Fibroblast of lung (primary cell): ENCODE measurements around the gene SNAP25. TPM values are rescaled to one million over a fixed set of nuclear protein-coding genes. Genes with fewer than 3 reads are reported as not detected.

Experiments
- DNase-seq, 2 donors: peaks; one replicate each; pipeline versions ENCODE4 v3.0.0 to v3.0.0-alpha.2; 2010; ENCODE audit warnings: low read depth in 2 of 2
- H2AFZ ChIP-seq: 2 replicates; pipeline ENCODE4 v1.5.1; 2012; ENCODE audit warnings: low read length, control low read depth, inconsistent platforms
- H3K27ac ChIP-seq: 2 replicates; pipeline ENCODE4 v1.5.1; 2011; ENCODE audit warnings: low read length, control low read depth; ENCODE audit not compliant: insufficient read depth
- H3K27me3 ChIP-seq: 2 replicates; pipeline ENCODE4 v1.5.1; 2011; ENCODE audit warnings: mild to moderate bottlenecking, low read length; ENCODE audit not compliant: control insufficient read depth, insufficient read depth
- H3K36me3 ChIP-seq: 2 replicates; pipeline ENCODE4 v1.5.1; 2011; ENCODE audit warnings: low read length; ENCODE audit not compliant: control insufficient read depth, insufficient read depth
- H3K4me1 ChIP-seq: 2 replicates; pipeline ENCODE4 v1.5.1; 2011; ENCODE audit warnings: low read length; ENCODE audit not compliant: control insufficient read depth, insufficient read depth; ENCODE audit errors: extremely low read depth
- H3K4me2 ChIP-seq: 2 replicates; pipeline ENCODE4 v1.5.1; 2011; ENCODE audit warnings: low read length, control low read depth; ENCODE audit not compliant: insufficient read depth; ENCODE audit errors: extremely low read depth
- H3K4me3 ChIP-seq, 4 experiments: fragments of 200-600 bp in 1 of 4; sonication (generic) in 1 of 4; replicated peaks in 1 of 4; 2 replicates each; pipeline ENCODE4 v1.5.1; 2011 to 2016; ENCODE audit warnings: low read length in 4 of 4, low read depth in 3 of 4, mild to moderate bottlenecking in 3 of 4, control low read depth in 2 of 4, inconsistent platforms in 1 of 4, mixed read lengths in 1 of 4; ENCODE audit not compliant: insufficient read depth in 1 of 4; ENCODE audit errors: control extremely low read depth in 1 of 4
- H3K79me2 ChIP-seq: 2 replicates; pipeline ENCODE4 v1.5.1; 2012; ENCODE audit warnings: mild to moderate bottlenecking, low read length, inconsistent platforms; ENCODE audit not compliant: control insufficient read depth, insufficient read depth
- H3K9ac ChIP-seq: 2 replicates; pipeline ENCODE4 v1.5.1; 2011; ENCODE audit warnings: mild to moderate bottlenecking, low read length, control low read depth; ENCODE audit not compliant: insufficient read depth
- H3K9me3 ChIP-seq: 2 replicates; pipeline ENCODE4 v1.5.1; 2012; ENCODE audit warnings: low read depth, low read length; ENCODE audit not compliant: control insufficient read depth, insufficient read depth
- H4K20me1 ChIP-seq: 2 replicates; pipeline ENCODE4 v1.5.1; 2011; ENCODE audit warnings: low read length; ENCODE audit not compliant: control insufficient read depth, insufficient read depth; ENCODE audit errors: extremely low read depth
- CTCF ChIP-seq, 2 donors: IDR thresholded peaks in 1 of 2; conservative IDR thresholded peaks in 1 of 2; 1 replicate in 1 of 2; 2 replicates in 1 of 2; pipeline ENCODE4 v1.5.1; 2011 to 2012; ENCODE audit warnings: low read length in 2 of 2, control low read depth in 1 of 2, inconsistent platforms in 1 of 2, low read depth in 1 of 2, mild to moderate bottlenecking in 1 of 2
- EZH2 ChIP-seq: IDR thresholded peaks from 2 replicates; pipeline ENCODE4 v1.5.1; 2012; ENCODE audit warnings: low read length, control low read depth, mild to moderate bottlenecking; ENCODE audit errors: missing control alignments
- polyA plus RNA-seq, 2 donors: library from polyadenylated mRNA; depleted of rRNA in 1 of 2; stranded (reverse) in 1 of 2; unstranded in 1 of 2; fragments of >200 nt; gene quantifications; 2 replicates each; pipeline ENCODE4 v1.2.1, GENCODE V29; 2011 to 2012; ENCODE audit warnings: missing spikeins in 1 of 2
- total RNA-seq: library from RNA; depleted of rRNA; stranded (reverse); fragments of >200 nt; gene quantifications from 2 replicates; pipeline ENCODE4 v1.2.1, GENCODE V29; 2014

The SNAP25 gene
- total and polyA plus RNA-seq, 2 donors (not counting 1 experiment from before 2014, with no cell fraction given): 4.5 to 8.2 TPM

- Histone ChIP-seq H3K36me3 (no peaks in the 10 kb centered on the region), H3K4me3 (no peak overlapping the region), H3K4me2 (no peak overlapping the region), H3K27me3 (no peaks in the 10 kb centered on the region), H4K20me1 (no peaks in the 10 kb centered on the region), H3K9ac (no peak overlapping the region), H2AFZ (no peak overlapping the region), H3K27ac (no peak overlapping the region), H3K9me3 (no peaks in the 10 kb centered on the region), H3K79me2 (no peaks in the 10 kb centered on the region), H3K4me1 (no peaks in the 10 kb centered on the region)
- DNase-seq: no peak
- no peak for TF ChIP-seq EZH2
These were observed 45.5 kb downstream of the SNAP25 start for GRCh38 chr20:10264166-10264558.

GRCh38 chr20:10268636-10269035 lies 50.0 kb downstream of the SNAP25 start:
- Histone ChIP-seq H3K4me2 (no peak overlapping the region), H3K36me3 (no peaks in the 10 kb centered on the region), H3K4me3 (no peak overlapping the region), H3K27ac (no peak overlapping the region), H4K20me1 (no peaks in the 10 kb centered on the region), H2AFZ (no peak overlapping the region), H3K79me2 (no peaks in the 10 kb centered on the region), H3K4me1 (no peaks in the 10 kb centered on the region), H3K9ac (no peak overlapping the region), H3K9me3 (no peaks in the 10 kb centered on the region), H3K27me3 (no peaks in the 10 kb centered on the region)
- no peak for DNase-seq
- TF ChIP-seq EZH2 (no peak), CTCF (conservative IDR thresholded peaks at IDR 0.05 in 1 of 2, IDR thresholded peaks at IDR 0.05 in 1 of 2; ENCODE audit: low read depth in 1 of 2, low read length in 2 of 2) (no peak)

GRCh38 chr20:10270630-10271029 lies 52.0 kb downstream of the SNAP25 start:
- TF ChIP-seq EZH2 (no peak), CTCF (conservative IDR thresholded peaks at IDR 0.05 in 1 of 2, IDR thresholded peaks at IDR 0.05 in 1 of 2; ENCODE audit: low read depth in 1 of 2, low read length in 2 of 2) (no peak)
- Histone ChIP-seq H3K36me3 (no peaks in the 10 kb centered on the region), H3K27ac (no peak overlapping the region), H3K9ac (no peak overlapping the region), H2AFZ (no peak overlapping the region), H3K79me2 (no peaks in the 10 kb centered on the region), H3K9me3 (no peaks in the 10 kb centered on the region), H3K27me3 (no peaks in the 10 kb centered on the region), H4K20me1 (no peaks in the 10 kb centered on the region), H3K4me2 (no peak overlapping the region), H3K4me1 (no peaks in the 10 kb centered on the region), H3K4me3 (no peak overlapping the region)
- DNase-seq: no peak
